DMS79 (cell line): ENCODE measurements around the gene PDXDC1.
A peak's percentile ranks its signal among the peaks of the same experiment; 100 is the strongest.
"Not testable (repeated sequence)": the region's sequence is repeated elsewhere in the genome, so short reads cannot be mapped to it uniquely, and the experiment has no call there.

Experiments used
- DNase-seq: peaks from one replicate; lab custom pipeline; 2025; lab: John Stamatoyannopoulos, UW

The PDXDC1 gene

DNA sequence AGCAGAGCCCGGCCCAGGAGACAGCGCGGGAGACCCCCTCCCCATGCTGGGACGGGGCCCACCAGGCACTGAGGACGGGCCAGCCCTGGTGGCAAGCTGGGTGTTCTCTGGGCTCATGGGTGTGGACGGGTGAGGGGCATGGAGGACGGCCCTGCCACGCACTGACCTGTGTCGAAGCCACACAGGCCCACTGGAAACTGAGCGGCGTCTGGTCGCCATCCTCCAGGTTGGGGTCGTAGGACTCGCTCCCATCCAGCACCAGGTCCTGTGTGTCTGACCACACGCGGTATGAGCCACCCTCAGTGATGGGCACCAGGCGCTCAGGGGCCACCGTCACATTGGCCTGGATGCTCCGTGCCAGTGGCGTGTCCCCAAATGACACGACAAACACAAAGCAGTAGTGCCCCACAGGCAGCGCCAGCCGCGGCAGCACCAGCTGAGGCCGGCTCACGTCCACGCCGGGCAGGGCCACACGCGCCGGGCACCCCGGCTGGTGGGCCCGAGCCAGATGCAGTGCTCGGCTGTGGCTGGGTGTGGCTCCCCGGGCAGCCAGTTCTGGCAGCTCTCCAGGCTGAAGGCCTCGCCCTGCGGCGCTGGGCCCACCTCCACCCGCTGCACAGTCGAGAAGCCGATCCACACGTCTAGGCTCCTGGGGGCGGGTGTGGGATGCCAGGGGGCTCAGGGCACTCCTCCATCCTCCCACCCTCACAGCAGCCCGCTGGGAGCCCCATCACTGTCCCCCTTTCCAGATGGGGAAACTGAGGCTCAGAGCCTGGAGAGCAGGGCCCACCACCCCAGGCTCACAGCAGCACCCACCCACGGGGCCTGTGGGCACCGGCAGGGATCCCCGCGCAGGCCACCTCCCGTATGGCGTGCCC, 160.9 kb downstream of the PDXDC1 start:
- not testable (repeated sequence) for DNase-seq

DNA sequence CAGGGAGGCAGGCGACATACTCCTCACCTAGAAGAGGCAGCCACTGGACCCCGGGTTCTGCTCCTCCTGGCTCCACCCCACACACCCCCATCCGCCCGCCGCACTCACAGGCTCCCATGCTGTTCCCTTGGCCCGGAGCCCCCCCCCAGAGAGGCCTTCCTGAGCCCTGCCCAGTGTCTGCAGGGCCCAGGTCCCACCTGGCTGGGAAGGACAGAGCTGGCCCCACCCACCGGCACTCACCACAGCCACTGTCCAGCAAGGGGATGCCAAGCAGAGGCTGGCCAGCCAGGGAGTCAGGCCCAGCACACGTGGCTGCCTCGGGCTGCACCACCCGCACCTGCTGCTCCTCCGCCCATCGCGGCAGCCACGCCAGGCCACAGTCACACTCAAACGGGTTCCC, 162.7 kb downstream of the PDXDC1 start:
- not testable (repeated sequence) for DNase-seq

DNA sequence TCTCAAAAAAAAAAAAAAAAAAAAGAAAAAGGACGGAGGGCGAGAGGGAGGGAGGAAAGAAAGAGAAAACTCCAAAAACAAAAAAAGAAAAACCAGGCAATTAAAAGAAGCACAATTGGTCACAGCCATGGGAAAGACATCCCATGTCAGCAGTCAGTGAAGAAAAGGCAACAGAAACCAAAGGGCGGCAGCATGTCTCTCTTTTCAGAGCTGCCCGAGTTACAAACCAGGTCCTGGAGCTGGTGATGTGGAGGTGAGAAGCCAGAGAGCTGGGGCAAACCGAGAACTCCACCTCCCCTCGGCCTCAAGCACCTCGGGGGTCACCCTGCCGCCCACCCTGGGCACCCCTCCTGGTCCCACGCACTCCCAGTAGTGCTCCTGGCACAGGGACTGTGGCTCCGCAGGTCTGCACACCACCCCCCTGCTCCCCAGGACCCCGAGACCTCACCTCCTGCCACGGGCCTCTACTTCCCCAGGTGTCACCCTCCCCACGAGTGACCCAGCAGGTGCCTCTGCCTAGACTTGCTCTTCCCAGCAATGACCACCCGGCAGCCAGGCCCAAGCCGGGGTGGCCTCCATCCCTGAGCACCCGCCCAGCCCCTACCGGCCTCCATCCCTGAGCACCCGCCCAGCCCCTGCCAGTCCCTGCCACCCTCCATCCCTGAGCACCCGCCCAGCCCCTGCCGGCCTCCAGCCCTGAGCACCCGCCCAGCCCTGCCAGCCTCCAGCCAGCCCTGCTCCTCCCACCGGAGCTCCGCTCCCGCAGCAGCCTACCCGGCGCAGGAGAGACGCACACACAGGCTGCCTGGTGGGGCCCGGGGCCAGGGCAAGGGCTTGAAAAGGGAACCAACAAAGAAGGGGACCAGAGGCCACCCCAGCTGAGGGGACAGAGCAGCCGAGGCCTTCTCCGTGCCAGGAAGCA, 165.9 kb downstream of the PDXDC1 start:
- DNase-seq: not testable (repeated sequence)

DNA sequence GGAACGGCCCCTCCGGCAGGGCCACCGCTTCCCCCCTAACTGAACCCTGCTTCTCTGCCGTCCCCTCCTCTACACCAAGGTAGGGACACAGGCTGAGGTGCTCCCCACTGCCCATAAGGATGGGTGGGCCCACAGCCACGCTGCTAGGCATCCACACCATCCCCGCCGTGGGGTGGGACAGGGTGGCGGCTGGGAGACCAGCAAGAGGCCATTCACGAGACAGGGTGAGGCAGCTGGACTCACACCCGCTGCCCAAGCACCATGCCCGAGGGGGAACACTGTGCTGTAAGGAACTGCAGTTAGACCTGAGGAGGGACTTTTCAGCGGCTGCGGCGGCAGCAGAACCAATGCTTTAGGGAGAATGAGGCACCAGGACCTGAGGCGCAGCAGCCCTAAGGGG, 166.8 kb downstream of the PDXDC1 start:
- no peak for DNase-seq

DNA sequence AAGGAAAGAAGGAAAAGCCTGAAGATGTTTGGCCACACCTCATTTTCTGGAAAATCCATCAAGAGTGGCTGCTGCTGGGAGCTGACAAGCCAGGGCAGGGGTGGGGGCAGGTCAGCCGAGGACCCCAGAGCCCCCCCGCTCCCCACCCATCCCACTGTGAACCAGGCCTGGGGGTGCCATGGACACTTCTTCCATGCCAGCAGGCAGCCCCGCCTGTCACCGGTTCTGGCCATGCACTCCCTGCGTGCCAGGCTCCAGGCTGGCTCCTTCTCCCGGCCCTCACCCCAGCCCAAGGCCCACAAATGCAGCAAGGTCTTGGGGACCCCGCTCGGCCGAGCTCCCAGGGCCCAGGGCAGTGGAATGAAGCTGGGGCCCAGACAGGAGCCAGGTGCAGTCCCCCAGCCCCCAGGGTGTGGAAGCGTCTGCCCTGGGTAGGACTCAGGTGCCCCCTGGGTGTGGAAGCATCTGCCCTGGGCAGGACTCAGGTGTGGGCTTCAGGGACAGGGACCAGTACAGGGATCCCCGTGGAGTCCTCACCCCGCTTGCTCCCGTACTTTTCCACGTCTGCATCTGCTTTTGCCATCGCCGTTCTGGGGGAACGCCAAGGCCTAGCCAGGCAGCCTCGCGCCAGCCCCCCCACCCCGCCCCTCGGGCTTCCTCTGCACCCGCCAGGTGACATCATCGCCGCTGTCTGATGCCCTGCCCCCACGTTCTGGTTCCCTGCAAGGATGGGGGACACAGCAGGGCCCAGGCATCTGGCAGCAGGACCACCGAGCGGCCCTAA, 167.5 kb downstream of the PDXDC1 start:
- DNase-seq: not testable (repeated sequence)

DNA sequence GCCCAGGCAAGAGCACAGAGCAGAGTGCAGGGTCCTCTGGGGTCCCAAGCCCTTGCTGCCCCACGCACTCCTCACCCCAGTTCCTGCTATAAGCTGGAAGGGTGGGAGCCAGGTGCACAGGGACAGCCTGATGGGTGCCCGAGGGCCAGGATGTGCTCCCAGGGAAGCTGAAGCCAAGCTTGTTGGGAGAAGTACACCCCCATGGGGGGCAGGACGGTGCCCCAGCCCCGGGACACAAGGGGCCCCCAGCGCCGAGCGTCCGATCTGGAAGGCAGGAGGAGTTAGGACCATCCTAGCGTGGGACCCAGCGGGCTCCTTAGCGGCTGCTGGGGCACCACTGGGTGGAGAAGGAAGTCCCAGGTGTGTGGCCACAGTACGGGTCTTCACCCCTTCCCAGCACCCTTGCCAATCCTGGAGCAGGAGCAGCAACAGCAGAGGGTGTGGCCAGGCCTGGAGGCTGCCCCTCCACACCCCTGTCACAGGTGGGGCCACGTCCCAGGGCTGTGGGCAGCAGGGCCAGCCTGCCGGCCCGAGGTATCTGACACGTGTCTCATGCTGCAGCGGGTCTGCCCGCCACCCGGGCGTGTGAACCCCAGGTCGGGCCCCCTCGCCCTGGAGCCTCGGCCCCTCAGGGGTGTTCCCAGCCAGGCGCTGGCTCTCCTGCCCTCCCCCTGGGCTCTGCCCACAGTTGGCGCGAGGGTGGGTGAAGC, 168.2 kb downstream of the PDXDC1 start:
- DNase-seq: not testable (repeated sequence)

DNA sequence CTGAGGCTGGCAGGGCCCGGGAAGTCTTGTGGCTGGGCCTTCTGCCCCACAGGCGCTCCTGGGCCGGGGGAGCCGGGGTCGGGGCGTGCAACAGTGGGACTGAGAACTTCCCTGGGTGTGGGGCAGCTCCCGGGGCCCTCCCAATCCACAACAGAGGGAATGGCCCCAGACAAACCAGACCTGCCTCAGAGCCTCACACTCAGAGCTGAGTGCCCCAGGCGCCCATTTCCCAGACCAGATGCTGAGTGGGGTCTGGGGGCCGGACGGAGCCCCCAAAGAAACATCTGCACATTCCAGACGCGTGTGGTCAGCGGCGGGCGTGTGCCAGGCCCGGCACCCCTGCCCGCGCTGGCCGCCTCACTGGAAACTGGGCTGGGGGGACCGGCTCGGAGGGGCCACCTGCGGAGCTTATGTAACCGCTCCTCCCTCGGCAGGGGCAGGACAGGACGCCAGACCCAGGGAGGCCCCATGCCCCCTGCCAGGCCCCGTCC, 168.8 kb downstream of the PDXDC1 start:
- DNase-seq: not testable (repeated sequence)

DNA sequence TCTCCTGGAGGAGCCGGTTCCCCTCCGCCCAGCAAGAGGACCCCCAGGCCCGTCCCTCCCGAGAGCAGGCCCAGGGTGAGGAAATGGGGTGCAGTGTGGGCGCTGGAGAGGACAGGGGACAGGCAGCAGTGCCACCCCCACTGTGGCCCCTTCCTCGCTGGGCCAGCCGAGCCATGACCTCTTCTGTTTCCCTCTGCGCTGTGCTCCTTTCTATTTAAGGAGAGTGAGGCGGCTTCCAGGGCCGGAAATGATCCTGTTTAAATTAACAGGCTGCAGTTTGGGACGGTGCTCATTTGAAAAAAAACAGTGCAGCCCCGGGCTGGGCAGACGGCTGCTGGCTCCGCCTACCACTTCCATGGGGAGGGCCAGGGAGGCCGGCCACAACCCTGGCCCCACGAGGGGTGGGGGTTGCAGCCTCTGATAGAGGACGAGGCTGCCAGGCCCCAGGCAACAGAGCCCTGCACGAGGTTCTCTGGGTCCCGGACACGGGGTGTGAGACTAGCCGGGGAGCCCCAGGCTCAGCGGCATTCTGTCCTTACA, 169.3 kb downstream of the PDXDC1 start:
- not testable (repeated sequence) for DNase-seq

DNA sequence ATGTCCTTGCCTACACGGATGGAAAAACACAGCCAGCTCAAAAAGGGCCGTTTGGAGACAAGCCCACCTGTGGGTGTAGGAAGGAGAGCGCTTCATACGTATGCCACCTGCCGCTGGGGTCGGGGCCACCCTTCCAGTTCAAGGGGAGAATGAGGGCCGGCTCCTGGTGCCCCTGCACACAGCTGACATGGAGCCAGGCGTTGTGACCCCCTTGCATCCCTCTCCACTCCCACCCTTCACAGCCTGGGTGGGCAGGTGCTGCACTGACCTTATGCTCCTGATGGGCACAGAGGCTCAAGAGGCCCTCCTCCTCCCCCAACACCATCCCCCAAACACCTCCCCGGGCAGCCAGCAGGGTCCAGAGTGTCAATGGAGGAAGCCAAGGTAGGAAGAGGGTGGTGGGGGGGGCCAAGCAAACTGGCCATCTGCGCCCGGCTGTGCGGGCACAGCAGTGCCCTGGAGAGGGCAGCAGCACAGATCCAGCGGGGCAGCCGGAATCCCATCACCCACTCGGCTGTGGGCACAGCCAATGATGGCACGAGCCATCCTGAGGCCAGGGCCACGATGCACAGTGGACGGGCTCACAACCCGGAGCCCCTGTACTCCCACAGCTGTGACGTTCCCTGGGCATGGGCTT, 170.1 kb downstream of the PDXDC1 start:
- not testable (repeated sequence) for DNase-seq

DNA sequence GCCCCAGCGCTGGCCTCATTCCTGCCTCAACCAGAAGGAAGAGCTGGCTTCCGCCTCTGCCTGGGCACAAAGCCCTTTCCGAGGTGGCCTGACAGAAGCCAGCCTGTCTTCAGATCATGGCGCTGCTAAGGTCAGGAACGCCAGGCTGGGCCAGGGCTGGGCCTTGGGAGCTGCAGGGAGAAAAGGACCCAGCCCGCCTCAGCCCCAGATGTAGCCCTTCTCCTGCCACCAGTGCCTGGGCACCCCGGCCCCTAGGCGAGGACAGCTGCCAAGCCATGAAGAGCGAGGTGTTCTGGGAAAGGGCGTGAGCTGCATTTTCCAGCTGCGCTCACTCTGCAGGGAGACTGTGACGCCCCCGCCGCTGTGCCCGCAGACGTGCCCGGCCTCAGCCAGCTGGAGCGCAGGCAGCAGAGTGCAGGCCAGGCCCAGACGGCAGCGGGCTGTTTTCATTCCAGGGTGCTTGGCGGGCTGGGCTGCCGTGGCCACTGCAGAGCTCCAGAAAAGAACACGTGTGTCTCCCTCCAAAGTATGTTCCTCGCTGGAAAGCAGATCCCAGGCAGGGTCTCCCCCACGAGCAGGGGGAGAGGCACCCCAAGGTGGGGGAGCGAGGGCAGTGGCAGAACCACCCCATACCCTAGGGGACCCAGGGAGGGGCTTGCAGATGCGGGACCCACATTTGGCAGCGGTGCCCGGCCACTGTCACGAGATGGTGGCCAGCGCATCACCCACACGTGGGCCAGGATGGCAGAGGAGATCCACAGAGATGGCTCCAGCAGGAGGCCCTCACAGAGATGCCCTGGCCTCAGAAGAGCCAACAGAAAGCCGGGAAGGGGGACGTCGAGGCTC, 170.8 kb downstream of the PDXDC1 start:
- not testable (repeated sequence) for DNase-seq

DNA sequence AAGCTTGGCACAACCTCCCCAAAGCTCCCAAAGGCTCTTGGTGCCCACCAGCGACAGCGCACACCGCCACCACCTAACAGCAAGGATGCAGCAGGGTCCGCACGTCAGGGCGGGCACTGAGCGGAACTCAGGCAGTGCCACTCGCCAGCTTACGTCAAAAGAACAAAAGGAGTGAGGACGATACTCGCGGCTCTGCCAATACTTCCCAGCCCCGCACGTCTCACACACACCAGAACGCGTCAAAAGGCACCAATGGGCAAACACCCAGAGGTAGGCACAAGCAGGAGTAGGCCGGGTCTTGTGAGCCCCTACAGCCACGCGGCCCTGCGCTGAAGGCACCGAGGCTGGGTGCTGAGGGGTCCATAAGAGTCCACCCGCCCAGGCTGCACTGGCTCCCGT, 171.4 kb downstream of the PDXDC1 start:
- not testable (repeated sequence) for DNase-seq

DNA sequence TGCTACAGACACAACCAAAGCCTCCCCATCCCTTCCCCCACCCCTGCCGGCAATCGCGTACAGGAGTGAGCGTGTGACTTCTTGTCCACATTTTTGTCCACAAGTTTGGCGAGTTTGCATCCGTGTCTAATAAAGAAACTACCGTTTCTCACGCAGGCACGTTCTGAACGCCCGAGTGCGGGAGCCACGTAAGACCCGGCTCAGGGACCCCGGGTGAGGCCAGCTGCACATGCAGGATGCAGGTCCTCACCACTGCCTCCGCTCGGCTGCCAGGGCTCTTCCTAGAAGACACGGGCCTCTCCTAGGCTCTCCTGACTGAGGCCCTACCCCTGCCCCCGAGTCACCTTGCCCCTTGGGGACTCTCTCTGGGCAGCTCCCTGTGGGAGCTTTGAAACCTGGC, 174.0 kb downstream of the PDXDC1 start:
- not testable (repeated sequence) for DNase-seq

DNA sequence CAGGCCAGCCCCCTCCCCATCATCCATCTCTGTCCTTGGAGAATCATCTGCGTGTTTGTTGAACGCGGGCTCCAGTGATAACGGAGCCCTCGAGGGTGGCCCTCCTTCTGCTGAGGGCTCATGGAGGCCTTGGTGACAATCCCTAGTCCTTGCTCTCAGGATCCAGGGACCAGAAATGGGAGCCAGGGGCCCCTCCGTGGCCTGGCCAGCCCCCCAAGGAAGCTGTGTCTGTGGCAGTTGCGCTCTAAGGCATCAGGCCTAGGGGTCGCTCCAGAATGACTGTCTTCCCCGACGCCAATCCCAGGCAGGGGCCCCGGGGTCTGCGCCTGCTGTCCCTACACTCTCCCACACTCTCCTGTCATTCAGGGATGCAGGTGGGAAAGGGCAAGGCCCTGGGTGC, 174.4 kb downstream of the PDXDC1 start:
- DNase-seq: not testable (repeated sequence)

DNA sequence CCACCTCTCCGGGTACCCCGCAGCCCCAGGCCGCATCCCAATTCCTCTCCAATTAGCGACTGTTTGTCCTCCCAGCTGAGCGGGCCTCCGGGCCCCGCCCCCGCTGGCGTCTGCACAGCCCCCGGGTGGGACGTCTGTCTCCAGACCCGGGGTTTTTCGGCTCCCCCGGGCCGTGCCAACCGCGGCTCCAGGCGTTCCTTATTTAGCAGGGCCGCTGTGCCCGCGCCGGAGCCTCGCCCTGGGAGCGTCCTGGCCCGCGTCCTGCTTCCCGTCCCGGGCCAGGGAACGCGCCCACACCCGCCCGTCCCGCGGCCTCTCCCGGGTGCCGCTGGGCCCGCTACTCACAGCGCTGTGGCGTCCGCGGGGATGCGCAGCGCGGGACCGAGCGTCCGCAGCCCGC, 179.2 kb downstream of the PDXDC1 start:
- not testable (repeated sequence) for DNase-seq

DNA sequence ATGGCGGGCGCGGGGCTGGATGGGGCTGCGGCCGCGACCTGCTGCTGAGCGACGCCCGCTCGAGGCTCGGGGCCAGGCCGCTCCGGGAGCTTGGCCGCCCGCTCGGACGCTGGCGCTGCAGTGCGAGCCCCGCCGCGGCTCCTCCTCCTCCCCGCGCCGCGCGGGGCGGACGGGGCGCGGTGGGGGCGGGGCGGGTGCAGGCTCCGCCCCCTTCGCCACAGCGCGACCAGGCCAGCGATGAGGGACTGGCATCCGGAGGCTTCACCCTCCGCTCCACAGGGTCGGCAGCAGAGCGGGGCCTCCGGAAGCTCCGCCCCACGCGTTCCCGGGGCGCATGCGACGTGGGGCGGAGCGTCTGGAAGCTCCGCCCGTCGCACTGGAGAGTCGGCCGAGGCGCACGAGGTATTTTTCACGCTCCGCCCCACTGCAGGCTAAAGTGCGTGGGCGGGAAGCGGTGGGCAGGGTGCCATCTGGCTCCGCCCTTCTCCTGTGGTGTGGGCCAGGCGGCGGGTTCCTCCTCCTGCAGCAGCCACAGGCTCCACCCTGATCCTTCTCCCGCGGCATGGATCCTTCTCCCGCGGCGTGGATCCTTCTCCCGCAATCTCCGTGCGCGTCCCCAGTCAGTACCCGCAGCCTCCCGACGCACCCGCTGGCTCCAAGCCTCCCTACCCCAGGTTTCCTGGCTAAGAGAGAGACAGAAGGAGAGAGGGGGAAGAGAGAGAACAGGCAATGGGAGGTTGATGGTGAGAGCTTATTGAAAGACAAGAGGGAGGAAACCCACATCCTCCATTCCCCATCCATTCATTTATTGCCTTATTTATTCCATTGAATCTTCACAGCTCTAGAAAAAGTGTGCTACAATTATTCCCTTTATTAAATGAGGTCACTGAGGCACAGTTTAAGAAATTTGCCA, 180.1 kb downstream of the PDXDC1 start:
- DNase-seq: peak; percentile 37

DNA sequence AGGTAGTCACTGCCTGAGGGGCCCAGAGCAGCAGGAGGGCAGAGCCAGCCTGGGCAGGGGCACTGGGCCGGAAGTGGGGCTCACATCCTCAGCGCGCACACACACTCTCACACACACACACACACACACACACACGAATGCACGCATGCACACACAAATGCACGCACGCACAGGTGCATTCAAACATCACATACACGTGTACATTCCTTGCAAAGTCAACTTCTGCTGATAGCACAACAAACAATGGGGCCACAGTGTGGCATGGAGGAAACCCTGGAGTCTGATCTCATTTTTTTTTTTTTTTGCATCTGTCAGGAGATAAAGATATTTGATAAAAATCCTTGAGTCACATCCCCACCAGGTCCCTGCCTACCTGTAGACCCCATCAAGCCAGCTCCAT, 182.8 kb downstream of the PDXDC1 start:
- DNase-seq: not testable (repeated sequence)

DNA sequence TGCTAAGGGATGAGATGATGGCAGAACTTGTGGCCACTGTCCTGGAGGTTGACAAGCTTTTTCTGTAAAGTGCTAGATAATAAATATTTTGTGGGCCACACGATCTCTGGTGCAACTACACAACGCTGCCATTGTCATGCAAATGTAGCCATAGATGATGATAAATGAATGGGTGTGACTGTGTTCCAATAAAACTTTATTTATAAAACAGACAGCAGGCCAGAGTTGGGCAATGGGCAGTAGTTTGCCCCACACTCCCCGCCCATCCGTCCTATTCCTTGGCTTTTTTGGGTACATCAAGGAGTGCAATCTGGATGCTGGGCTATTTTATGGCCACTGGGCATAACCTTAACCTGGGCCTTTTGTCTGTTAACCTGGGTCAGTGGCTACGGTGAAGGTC, 184.8 kb downstream of the PDXDC1 start:
- not testable (repeated sequence) for DNase-seq

DNA sequence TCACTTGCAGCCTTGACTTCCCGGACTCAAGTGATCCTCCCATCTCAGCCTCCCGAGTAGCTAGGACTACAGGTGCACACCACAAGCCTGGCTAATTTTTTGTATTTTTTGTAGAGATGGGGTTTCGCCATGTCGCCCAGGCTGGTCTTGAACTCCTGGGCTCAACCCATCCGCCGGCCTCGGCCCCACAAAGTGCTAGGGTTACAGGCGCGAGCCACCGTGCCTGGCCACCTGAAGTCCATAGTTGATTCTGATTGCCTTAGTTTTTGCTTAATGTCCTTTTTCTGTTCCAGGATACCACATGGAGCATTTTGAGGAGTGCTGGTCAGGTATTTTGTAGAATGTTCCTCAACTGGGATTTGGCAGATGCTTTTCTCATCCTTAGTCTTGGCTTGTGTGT, 185.7 kb downstream of the PDXDC1 start:
- DNase-seq: not testable (repeated sequence)
